ENCODE data around the gene ATP11B. TPM values are rescaled to one million over a fixed set of nuclear protein-coding genes. Genes with fewer than 3 reads are reported as not detected.

The ATP11B gene
- total and polyA plus RNA-seq, 2 of the 8 experiments (the other 6 are each of a cell fraction or from before 2014, with no cell fraction given) = 5.1 to 26.5 TPM

DNA sequence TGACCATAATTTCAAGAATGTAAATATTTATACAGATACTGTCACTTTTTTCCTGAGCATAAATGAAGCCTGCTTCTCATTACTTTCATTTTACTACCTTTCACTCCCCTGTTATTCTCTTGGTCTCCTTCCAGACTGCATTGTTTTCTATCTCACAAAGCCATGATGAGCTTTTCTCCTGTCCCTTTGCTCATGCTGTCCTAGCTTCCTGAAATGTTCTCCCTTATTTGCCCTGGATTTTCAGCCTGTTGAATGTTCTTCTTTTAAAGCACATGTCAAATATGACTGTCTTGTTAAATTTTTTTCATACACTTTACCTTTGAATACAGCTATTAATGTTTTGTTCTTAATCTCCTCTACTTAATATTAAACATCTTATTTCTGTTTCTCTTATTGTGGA lies 31.7 kb downstream of the ATP11B start:
- Histone ChIP-seq H3K4me1 (replicated peaks in 1 of 4; ENCODE audit: control insufficient read depth in 3 of 4, insufficient read depth in 4 of 4, low read length in 3 of 4) (no peaks in the 10 kb centered on the region), H3K23ac (ENCODE audit: insufficient read length) (no peak overlapping the region), H3K18ac (ENCODE audit: extremely low read depth, low read length) (no peak overlapping the region), H3K14ac (ENCODE audit: insufficient read length) (no peak overlapping the region), H3K27me3 (replicated peaks in 1 of 4; ENCODE audit: control insufficient read depth in 3 of 4, extremely low read depth in 1 of 4, insufficient read depth in 3 of 4, low read length in 3 of 4) (no peaks in the 10 kb centered on the region), H3K27ac (ENCODE audit: low read depth, low read length) (no peak overlapping the region), H3K56ac (replicated peaks; ENCODE audit: insufficient read length, low read depth, low read length) (no peak overlapping the region), H2BK12ac (ENCODE audit: low read depth, low read length) (no peak overlapping the region), H3K4me3 (ENCODE audit: extremely low read depth in 1 of 4, insufficient read depth in 2 of 4, low read depth in 3 of 4, low read length in 4 of 4) (no peak overlapping the region), H3K23me2 (ENCODE audit: low read depth, low read length) (no peaks in the 10 kb centered on the region), H4K8ac (ENCODE audit: extremely low read depth, insufficient read depth, low read length) (no peak overlapping the region), H3K9ac (replicated peaks in 1 of 4; ENCODE audit: extremely low read depth in 1 of 4, low read depth in 3 of 4, low read length in 3 of 4) (no peak overlapping the region), H3K79me1 (ENCODE audit: low read depth, low read length) (no peaks in the 10 kb centered on the region), H3K9me3 (ENCODE audit: insufficient read depth in 2 of 2, low read depth in 1 of 2, low read length in 1 of 2) (no peaks in the 10 kb centered on the region), H4K91ac (replicated peaks; ENCODE audit: insufficient read length, low read length) (no peak overlapping the region), H2BK20ac (ENCODE audit: low read length) (no peak overlapping the region), H2AK5ac (ENCODE audit: low read depth, low read length) (no peak overlapping the region), H4K5ac (ENCODE audit: insufficient read length, low read depth, low read length) (no peak overlapping the region), H2AFZ (ENCODE audit: low read length) (no peak overlapping the region), H3K79me2 (ENCODE audit: control insufficient read depth in 1 of 2, insufficient read depth in 2 of 2, low read length in 2 of 2) (no peaks in the 10 kb centered on the region), H3K4ac (replicated peaks; ENCODE audit: insufficient read length, low read depth, low read length) (no peak overlapping the region), H2BK15ac (ENCODE audit: low read length) (no peak overlapping the region), H4K20me1 (replicated peaks in 1 of 2; ENCODE audit: control insufficient read depth in 1 of 2, insufficient read depth in 2 of 2, low read length in 2 of 2) (no peaks in the 10 kb centered on the region), H3K4me2 (ENCODE audit: insufficient read depth in 1 of 2, low read depth in 2 of 2, low read length in 2 of 2) (no peak overlapping the region), H2BK120ac (replicated peaks; ENCODE audit: low read depth, low read length) (no peak overlapping the region), H2BK5ac (ENCODE audit: low read depth, low read length) (no peak overlapping the region), H3K36me3 (ENCODE audit: control insufficient read depth in 2 of 4, insufficient read depth in 4 of 4, low read length in 3 of 4) (no peaks in the 10 kb centered on the region; a peak in 2 of 8 replicates)
- DNase-seq (ENCODE audit: low read depth in 1 of 2, low spot score in 2 of 2) = no peak
- POLR2A ChIA-PET (ENCODE audit: partially characterized antibody) = no interaction called here
- no peak for FAIRE-seq
- CTCF ChIA-PET (ENCODE audit: partially characterized antibody) = no interaction called here
- TF ChIP-seq TEAD4 (IDR thresholded peaks at IDR 0.05; ENCODE audit: low read depth, low read length) (no peak), ASH2L (IDR thresholded peaks at IDR 0.05; ENCODE audit: low read length) (no peak), EP300 (IDR thresholded peaks at IDR 0.05; ENCODE audit: borderline replicate concordance in 1 of 2, low read depth in 2 of 2, low read length in 2 of 2) (no peak)

All from H1 (cell line).